Immature natural killer cell (primary cell): ENCODE results near the gene CTCF. TPM values are rescaled to one million over a fixed set of nuclear protein-coding genes. Genes with fewer than 3 reads are reported as not detected.
A peak's percentile ranks its signal among the peaks of the same experiment; 100 is the strongest.

Experiments used
- DNase-seq, 3 donors: peaks; one replicate each; pipeline ENCODE4 v3.0.0; 2022; ENCODE audit warnings: mixed read lengths in 1 of 3
- H3K27ac Mint-ChIP-seq, 6 donors: one replicate each; pipeline ENCODE4 v1.8.0; 2020; ENCODE audit warnings: mixed read lengths in 6 of 6, mild to moderate bottlenecking in 5 of 6, inconsistent platforms in 4 of 6, moderate library complexity in 3 of 6
- H3K27me3 Mint-ChIP-seq, 3 donors: one replicate each; pipeline ENCODE4 v1.8.0; 2020 to 2021; ENCODE audit warnings: low read depth in 3 of 3, mild to moderate bottlenecking in 3 of 3, mixed read lengths in 3 of 3, moderate library complexity in 3 of 3, inconsistent platforms in 1 of 3
- H3K36me3 Mint-ChIP-seq, 3 donors: one replicate each; pipeline ENCODE4 v1.8.0; 2020; ENCODE audit warnings: mixed read lengths in 3 of 3, inconsistent platforms in 2 of 3, mild to moderate bottlenecking in 2 of 3
- H3K4me1 Mint-ChIP-seq, 2 donors: one replicate each; pipeline ENCODE4 v1.8.0; 2020; ENCODE audit warnings: inconsistent platforms in 2 of 2, mild to moderate bottlenecking in 2 of 2, mixed read lengths in 2 of 2, moderate library complexity in 1 of 2
- H3K4me3 Mint-ChIP-seq, 5 donors: one replicate each; pipeline ENCODE4 v1.8.0; 2020; ENCODE audit warnings: mild to moderate bottlenecking in 5 of 5, mixed read lengths in 5 of 5, inconsistent platforms in 3 of 5, moderate library complexity in 3 of 5
- H3K9me3 Mint-ChIP-seq, 6 donors: one replicate each; pipeline ENCODE4 v1.8.0; 2020; ENCODE audit warnings: mild to moderate bottlenecking in 6 of 6, mixed read lengths in 6 of 6, inconsistent platforms in 4 of 6, moderate library complexity in 3 of 6
- polyA plus RNA-seq, 3 donors: library from polyadenylated mRNA; unstranded; fragments of 300-500 nt; fragmentation: Illumina TruSeq; gene quantifications; one replicate each; pipeline ENCODE4 v1.2.3, GENCODE V29; 2021

The CTCF gene
- polyA plus RNA-seq, 3 donors from 2014 or later = 24.8 to 60.4 (median 28.4) TPM

DNA sequence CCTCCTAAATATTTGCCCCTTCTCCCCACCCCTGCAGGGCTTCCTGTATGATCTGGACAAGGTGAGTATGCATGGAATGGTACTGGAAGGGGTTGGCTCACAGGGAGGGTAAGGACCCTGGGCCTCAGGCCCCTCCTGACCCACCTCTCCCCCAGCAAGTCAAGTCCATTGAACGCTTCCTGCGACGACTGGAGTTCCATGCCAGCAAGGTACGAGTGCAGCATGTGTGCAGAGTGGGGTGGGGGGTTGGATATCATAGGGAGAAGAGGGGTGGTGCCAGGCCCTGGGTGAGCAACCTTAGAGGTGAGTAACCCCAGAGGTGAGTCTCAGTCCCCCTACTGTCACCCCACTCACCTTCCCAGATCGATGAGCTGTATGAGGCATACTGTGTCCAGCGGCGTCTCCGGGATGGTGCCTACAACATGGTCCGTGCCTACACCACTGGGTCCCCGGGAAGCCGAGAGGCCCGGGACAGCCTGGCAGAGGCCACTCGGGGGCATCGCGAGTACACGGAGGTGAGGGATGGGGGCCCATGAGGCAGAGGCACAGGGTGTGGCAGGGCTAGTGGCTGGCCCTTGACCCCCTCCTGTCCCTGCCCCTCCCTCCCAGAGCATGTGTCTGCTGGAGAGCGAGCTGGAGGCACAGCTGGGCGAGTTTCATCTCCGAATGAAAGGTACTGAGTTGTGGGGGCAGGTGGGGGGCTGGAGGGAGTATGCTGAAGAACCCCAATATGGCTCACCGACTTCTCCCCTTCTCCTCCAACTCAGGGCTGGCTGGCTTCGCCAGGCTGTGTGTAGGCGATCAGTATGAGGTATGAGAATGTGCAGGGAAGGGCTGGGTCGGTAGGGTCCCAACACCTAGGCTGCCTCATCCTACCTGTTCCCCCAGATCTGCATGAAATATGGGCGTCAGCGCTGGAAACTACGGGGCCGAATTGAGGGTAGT lies 22.4 kb upstream of the CTCF start:
- DNase-seq = no peak
- Mint-ChIP-seq H3K27me3 (peaks cover 2 to 10% (median 4%) of the 10 kb centered on the region in 3 donors), H3K27ac (peak overlapping the region; percentile 27 to 87 (median 74)), H3K4me3 (peak overlapping the region in 4 of 5 donors; percentile 5 to 80 (median 52)), H3K9me3 (no peaks in the 10 kb centered on the region), H3K4me1 (peaks cover 43 to 47% of the 10 kb centered on the region in 2 donors), H3K36me3 (peaks cover 0 to 14% (median 5%) of the 10 kb centered on the region in 3 donors)

DNA sequence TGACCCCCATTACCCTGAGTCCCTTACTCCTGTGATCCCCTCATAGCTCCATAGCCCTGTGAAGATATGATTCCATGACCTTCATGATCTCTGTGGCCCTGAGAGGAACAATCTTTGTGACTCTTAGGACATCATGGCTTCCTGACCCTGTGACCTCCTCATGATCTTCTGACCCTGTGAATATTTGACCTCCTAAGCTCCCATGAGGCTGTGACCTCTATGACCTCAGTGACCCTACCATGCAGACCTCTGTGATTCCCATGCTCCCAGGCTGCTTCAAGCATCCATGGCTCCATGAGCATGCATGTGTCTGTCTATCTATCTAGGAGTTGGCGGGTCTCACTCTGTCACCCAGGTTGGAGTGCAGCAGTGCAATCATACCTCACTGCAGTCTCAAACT lies 21.6 kb upstream of the CTCF start:
- no peaks in the 10 kb centered on the region for H3K9me3 Mint-ChIP-seq
- H3K4me3 Mint-ChIP-seq = peak overlapping the region in 4 of 5 donors; percentile 2 to 47 (median 33)
- peaks cover 39 to 47% of the 10 kb centered on the region in 2 donors for H3K4me1 Mint-ChIP-seq
- H3K36me3 Mint-ChIP-seq = peaks cover 0 to 14% (median 5%) of the 10 kb centered on the region in 3 donors
- no peak for DNase-seq
- peak overlapping the region; percentile 24 to 74 (median 46) for H3K27ac Mint-ChIP-seq
- H3K27me3 Mint-ChIP-seq = peaks cover 2 to 10% (median 3%) of the 10 kb centered on the region in 3 donors

DNA sequence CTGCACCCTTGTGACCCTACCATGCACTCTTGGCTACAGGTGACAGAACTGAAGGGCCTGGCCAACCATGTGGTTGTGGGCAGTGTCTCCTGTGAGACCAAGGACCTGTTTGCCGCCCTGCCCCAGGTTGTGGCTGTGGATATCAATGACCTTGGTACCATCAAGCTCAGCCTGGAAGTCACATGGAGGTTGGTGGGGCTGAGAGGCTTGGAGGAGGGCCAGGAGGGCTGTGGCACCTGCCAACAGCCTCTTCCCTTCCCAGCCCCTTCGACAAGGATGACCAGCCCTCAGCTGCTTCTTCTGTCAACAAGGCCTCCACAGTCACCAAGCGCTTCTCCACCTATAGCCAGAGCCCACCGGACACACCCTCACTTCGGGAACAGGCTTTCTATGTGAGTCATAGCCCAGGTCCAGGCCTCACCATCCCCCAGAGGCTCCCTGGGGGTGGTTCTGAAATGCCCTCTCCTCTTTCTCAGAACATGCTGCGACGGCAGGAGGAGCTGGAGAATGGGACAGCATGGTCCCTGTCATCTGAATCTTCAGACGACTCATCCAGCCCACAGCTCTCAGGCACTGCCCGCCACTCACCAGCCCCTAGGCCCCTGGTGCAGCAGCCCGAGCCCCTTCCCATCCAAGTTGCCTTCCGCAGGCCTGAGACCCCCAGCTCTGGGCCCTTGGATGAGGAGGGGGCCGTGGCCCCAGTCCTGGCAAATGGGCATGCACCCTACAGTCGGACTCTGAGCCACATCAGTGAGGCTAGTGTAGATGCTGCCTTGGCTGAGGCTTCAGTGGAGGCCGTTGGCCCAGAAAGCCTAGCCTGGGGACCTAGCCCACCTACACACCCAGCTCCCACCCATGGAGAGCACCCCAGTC lies 20.7 kb upstream of the CTCF start:
- H3K27ac Mint-ChIP-seq = peak overlapping the region in 5 of 6 donors; percentile 40 to 86 (median 62)
- H3K36me3 Mint-ChIP-seq = peaks cover 0 to 14% (median 5%) of the 10 kb centered on the region in 3 donors
- DNase-seq = no peak
- H3K4me3 Mint-ChIP-seq = no peak overlapping the region
- H3K9me3 Mint-ChIP-seq = no peaks in the 10 kb centered on the region
- H3K4me1 Mint-ChIP-seq = peaks cover 33 to 41% of the 10 kb centered on the region in 2 donors
- peaks cover 2 to 7% (median 3%) of the 10 kb centered on the region in 3 donors for H3K27me3 Mint-ChIP-seq

DNA sequence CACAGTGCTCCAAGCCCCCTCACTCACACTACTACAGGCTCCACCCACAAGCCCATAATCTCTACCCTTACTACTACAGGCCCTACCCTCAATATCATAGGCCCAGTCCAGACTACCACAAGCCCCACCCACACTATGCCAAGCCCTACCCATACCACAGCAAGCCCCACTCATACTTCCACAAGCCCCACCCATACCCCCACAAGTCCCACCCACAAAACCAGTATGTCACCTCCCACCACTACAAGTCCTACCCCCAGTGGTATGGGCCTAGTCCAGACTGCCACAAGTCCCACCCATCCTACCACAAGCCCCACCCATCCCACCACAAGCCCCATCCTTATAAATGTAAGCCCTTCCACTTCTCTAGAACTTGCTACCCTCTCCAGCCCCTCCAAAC lies 19.9 kb upstream of the CTCF start:
- peaks cover 0 to 14% (median 5%) of the 10 kb centered on the region in 3 donors for H3K36me3 Mint-ChIP-seq
- H3K4me3 Mint-ChIP-seq = no peak overlapping the region
- peak; percentile 80 to 84 (median 81) for DNase-seq
- peaks cover 2 to 8% (median 4%) of the 10 kb centered on the region in 3 donors for H3K27me3 Mint-ChIP-seq
- no peaks in the 10 kb centered on the region for H3K9me3 Mint-ChIP-seq
- H3K4me1 Mint-ChIP-seq = peaks cover 31 to 35% of the 10 kb centered on the region in 2 donors
- H3K27ac Mint-ChIP-seq = peak overlapping the region; percentile 40 to 90 (median 82)

DNA sequence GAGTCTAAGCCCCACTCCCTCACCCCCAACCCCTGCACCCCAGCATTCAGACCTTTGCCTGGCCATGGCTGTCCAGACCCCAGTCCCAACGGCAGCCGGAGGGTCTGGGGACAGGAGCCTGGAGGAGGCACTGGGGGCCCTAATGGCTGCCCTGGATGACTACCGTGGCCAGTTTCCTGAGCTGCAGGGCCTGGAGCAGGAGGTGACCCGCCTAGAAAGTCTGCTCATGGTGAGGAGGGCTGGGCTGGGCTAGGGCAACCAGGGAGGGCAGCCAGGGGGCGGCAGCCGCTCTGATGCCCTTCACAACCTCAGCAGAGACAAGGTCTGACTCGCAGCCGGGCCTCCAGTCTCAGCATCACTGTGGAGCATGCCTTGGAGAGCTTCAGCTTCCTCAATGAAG lies 19.3 kb upstream of the CTCF start:
- Mint-ChIP-seq H3K36me3 (peaks cover 0 to 14% (median 5%) of the 10 kb centered on the region in 3 donors), H3K27ac (peak overlapping the region in 5 of 6 donors; percentile 14 to 85 (median 62))
- DNase-seq = no peak

DNA sequence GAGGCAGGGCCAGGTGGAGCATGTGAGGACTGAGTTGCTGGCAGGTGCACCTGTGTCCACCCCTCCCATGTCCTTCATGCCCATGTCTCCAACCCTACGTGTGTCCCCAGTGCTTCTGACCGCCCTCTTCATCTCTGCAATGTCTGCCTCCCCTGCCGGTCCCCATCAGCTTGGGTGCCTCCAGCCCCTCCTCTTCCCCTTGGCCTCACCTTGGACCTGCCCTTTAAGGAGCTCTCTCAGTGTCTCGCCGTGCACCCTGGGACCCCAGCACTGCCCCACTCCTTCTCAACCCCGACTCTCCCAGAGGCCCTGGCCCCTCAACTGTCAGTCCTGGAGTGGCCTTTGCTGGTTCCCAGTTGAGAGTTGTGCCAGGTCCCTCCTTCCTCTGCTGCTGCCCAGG lies 18.7 kb upstream of the CTCF start:
- no peak overlapping the region for H3K4me3 Mint-ChIP-seq
- H3K9me3 Mint-ChIP-seq = no peaks in the 10 kb centered on the region
- H3K27ac Mint-ChIP-seq = peak overlapping the region in 4 of 6 donors; percentile 23 to 85 (median 56)
- peaks cover 2 to 8% (median 4%) of the 10 kb centered on the region in 3 donors for H3K27me3 Mint-ChIP-seq
- DNase-seq = no peak
- peaks cover 30 to 35% of the 10 kb centered on the region in 2 donors for H3K4me1 Mint-ChIP-seq
- H3K36me3 Mint-ChIP-seq = peaks cover 0 to 14% (median 5%) of the 10 kb centered on the region in 3 donors

More for the DNA sequence above, 19.3 kb upstream of the CTCF start:
- H3K9me3 Mint-ChIP-seq = no peaks in the 10 kb centered on the region
- no peak overlapping the region for H3K4me3 Mint-ChIP-seq
- peaks cover 32 to 35% of the 10 kb centered on the region in 2 donors for H3K4me1 Mint-ChIP-seq
- peaks cover 2 to 8% (median 4%) of the 10 kb centered on the region in 3 donors for H3K27me3 Mint-ChIP-seq

DNA sequence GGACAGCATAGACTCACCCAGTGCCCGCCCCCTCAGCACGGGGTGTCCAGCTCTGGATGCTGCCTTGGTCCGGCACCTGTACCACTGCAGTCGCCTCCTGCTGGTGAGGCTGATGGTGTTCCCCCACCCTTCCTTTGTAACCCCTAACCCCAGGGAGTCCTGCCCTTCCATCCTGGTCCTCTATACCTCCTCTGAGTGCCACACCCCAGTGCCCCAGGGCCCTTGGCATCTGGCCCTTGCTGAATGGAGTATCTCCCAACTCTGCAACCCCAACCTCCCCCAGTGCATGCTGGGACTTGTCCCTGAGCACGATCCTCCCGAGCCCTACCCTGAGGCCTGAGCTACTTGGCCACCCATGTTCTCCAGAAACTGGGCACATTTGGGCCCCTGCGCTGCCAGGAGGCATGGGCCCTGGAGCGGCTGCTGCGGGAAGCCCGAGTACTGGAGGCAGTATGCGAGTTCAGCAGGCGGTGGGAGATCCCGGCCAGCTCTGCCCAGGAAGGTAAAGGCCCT lies 17.9 kb upstream of the CTCF start:
- Mint-ChIP-seq H3K27ac (peak overlapping the region in 3 of 6 donors; percentile 36 to 57 (median 48)), H3K27me3 (peaks cover 2 to 8% (median 4%) of the 10 kb centered on the region in 3 donors), H3K9me3 (no peaks in the 10 kb centered on the region), H3K36me3 (peaks cover 0 to 14% (median 5%) of the 10 kb centered on the region in 3 donors), H3K4me1 (peaks cover 22 to 28% of the 10 kb centered on the region in 2 donors), H3K4me3 (no peak overlapping the region)
- no peak for DNase-seq

DNA sequence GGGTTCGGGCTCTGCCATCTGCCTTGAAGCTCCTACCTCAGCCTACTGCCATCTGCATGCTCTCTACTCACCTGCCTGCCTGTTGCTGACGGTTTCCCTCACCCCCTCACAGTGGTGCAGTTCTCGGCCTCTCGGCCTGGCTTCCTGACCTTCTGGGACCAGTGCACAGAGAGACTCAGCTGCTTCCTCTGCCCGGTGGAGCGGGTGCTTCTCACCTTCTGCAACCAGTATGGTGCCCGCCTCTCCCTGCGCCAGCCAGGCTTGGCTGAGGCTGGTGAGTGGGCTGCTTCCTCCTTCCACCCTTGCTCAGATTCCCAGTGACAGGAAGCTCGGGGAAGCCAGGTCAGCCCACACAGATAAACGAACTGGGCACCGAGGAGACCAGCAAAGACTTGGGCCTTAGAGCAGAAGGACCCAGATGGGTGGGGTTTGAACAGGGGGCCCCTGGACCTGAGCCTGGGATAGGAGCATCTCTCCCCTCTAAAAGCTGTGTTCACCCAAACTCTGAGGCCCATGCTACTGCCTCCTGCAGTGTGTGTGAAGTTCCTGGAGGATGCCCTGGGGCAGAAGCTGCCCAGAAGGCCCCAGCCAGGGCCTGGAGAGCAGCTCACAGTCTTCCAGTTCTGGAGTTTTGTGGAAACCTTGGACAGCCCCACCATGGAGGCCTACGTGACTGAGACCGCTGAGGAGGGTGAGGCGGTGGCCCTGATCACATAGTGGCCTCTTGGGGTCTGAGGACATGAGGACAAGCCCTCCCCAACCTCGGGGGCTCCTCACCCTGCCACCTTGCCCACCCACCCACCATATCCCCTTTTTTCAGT lies 17.3 kb upstream of the CTCF start:
- peaks cover 2 to 8% (median 4%) of the 10 kb centered on the region in 3 donors for H3K27me3 Mint-ChIP-seq
- DNase-seq = no peak
- peaks cover 0 to 14% (median 5%) of the 10 kb centered on the region in 3 donors for H3K36me3 Mint-ChIP-seq
- peaks cover 21 to 24% of the 10 kb centered on the region in 2 donors for H3K4me1 Mint-ChIP-seq
- H3K4me3 Mint-ChIP-seq = no peak overlapping the region
- H3K27ac Mint-ChIP-seq = peak overlapping the region in 2 of 6 donors; percentile 45 to 50
- no peaks in the 10 kb centered on the region for H3K9me3 Mint-ChIP-seq

DNA sequence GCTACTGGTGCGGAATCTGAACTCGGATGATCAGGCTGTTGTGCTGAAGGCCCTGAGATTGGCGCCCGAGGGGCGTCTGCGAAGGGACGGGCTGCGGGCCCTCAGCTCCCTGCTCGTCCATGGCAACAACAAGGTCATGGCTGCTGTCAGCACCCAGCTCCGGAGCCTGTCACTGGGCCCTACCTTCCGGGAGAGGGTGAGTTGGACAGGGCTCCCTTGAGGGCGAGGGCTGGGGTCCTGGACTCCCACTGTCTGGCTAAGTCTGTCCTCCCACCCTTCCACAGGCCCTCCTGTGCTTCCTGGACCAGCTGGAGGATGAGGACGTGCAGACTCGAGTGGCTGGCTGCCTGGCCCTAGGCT lies 16.7 kb upstream of the CTCF start:
- H3K27me3 Mint-ChIP-seq = peaks cover 2 to 8% (median 4%) of the 10 kb centered on the region in 3 donors
- H3K9me3 Mint-ChIP-seq = no peaks in the 10 kb centered on the region
- DNase-seq = no peak
- H3K36me3 Mint-ChIP-seq = peaks cover 0 to 9% (median 5%) of the 10 kb centered on the region in 3 donors
- peaks cover 17 to 19% of the 10 kb centered on the region in 2 donors for H3K4me1 Mint-ChIP-seq
- no peak overlapping the region for H3K4me3 Mint-ChIP-seq
- H3K27ac Mint-ChIP-seq = no peak overlapping the region

DNA sequence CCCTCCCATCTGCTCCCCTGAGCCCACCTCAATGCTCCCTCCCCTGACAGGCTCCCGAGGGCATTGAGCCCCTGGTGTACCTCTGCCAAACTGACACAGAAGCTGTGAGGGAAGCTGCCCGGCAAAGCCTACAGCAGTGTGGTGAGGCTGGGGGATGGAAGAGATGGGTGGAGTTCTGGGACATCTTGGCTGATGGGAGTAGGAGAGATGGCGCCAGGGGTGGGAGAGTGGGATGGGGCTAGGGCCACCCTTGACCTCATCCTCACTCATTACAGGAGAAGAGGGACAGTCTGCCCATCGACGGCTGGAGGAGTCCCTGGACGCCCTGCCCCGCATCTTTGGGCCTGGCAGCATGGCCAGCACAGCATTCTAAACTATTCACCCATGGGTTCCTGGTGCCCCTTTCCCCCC lies 16.2 kb upstream of the CTCF start:
- no peak for DNase-seq
- Mint-ChIP-seq H3K4me1 (peaks cover 15% of the 10 kb centered on the region in 2 donors), H3K9me3 (no peaks in the 10 kb centered on the region), H3K27ac (no peak overlapping the region), H3K27me3 (peaks cover 2 to 8% (median 4%) of the 10 kb centered on the region in 3 donors), H3K4me3 (no peak overlapping the region), H3K36me3 (peaks cover 0 to 7% (median 5%) of the 10 kb centered on the region in 3 donors)

DNA sequence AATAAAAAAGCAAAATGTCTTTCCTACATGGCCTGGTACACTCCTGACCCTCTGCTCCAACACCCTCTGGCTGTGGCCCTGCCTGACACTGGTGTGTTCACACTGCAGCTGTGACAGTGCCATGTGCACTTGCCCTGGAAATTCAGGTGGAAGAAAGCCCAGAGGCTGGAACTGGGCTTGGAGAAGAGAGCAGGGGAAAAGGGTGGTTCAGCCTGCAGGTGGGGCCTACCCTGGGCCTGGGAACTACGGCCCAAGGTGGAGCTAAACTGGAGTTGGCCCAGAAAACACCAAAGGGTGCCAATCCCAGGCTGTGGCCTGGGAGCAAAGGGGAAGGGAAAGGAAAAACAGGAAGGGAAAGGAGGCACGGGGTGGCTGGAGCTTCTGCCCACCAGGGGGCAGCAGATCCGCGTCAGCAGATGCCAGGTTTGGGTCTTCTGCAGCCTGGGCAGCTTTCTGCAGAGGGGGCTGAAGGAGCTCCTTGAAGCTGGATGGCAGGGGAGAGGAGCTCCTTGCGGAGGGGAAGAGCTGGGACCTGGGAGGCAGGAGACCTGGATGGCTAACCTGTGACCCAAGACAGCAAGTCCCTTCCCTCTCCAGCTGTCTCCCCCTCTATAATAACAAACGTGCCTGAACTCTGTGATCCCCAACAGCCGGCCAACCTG lies 15.4 kb upstream of the CTCF start:
- Mint-ChIP-seq H3K4me3 (no peak overlapping the region), H3K4me1 (peaks cover 10 to 15% of the 10 kb centered on the region in 2 donors)

More for the DNA sequence above, 15.4 kb upstream of the CTCF start:
- Mint-ChIP-seq H3K36me3 (peaks cover 0 to 7% (median 5%) of the 10 kb centered on the region in 3 donors), H3K27ac (peak overlapping the region in 4 of 6 donors; percentile 46 to 60 (median 52)), H3K9me3 (no peaks in the 10 kb centered on the region), H3K27me3 (peaks cover 2 to 8% (median 4%) of the 10 kb centered on the region in 3 donors)
- DNase-seq = peak; percentile 61 to 68 (median 66)
